Naive thymus-derived CD4-positive, alpha-beta T cell (primary cell): Measurements from ENCODE around the gene ATP8A2. TPM values are rescaled to one million over a fixed set of nuclear protein-coding genes. Genes with fewer than 3 reads are reported as not detected.

Source experiments
- ATAC-seq: fragments of 150-1000 bp; cut with Tn5 transposase; 2 replicates; pipeline ENCODE4 v1.10.0; 2021; ENCODE audit warnings: mild to moderate bottlenecking, moderate library complexity
- CTCF ChIA-PET: fragments of 350-600 bp; sonication (Branson Sonifier 250); formaldehyde crosslinking; loops from one replicate; lab custom pipeline; 2021; ENCODE audit warnings: antibody characterized with exemption; lab: Charles Lee
- POLR2A ChIA-PET: fragments of 350-600 bp; sonication (Branson Sonifier 250); formaldehyde crosslinking; loops from one replicate; lab custom pipeline; 2021; ENCODE audit warnings: antibody characterized with exemption, inconsistent platforms; lab: Charles Lee
- DNase-seq, 9 donors: peaks; one replicate each; pipeline versions ENCODE4 v3.0.0 to v3.0.0-alpha.2; 2020 to 2022; ENCODE audit warnings: mixed read lengths in 1 of 9
- H3K27ac ChIP-seq: one replicate; pipeline ENCODE4 v1.7.0; 2013; ENCODE audit warnings: mild to moderate bottlenecking, low read depth, low read length, moderate library complexity
- H3K27me3 ChIP-seq, 2 donors: one replicate each; pipeline ENCODE4 v1.7.0; 2013; ENCODE audit warnings: low read length in 2 of 2, mild to moderate bottlenecking in 2 of 2, moderate library complexity in 2 of 2; ENCODE audit not compliant: control insufficient read depth in 2 of 2, insufficient read depth in 2 of 2
- H3K36me3 ChIP-seq, 3 experiments: 1 replicate in 2 of 3; 2 replicates in 1 of 3; pipeline ENCODE4 v1.7.0; 2013; ENCODE audit warnings: low read length in 3 of 3, mild to moderate bottlenecking in 3 of 3, moderate library complexity in 1 of 3; ENCODE audit not compliant: insufficient read depth in 3 of 3, control insufficient read depth in 2 of 3
- H3K4me1 ChIP-seq, 2 donors: one replicate each; pipeline ENCODE4 v1.7.0; 2013; ENCODE audit warnings: low read length in 2 of 2, mild to moderate bottlenecking in 2 of 2, moderate library complexity in 1 of 2; ENCODE audit not compliant: control insufficient read depth in 2 of 2, insufficient read depth in 2 of 2
- H3K4me3 ChIP-seq: 2 replicates; pipeline ENCODE4 v1.7.0; 2013; ENCODE audit warnings: mild to moderate bottlenecking, low read length
- H3K9me3 ChIP-seq, 3 experiments: 1 replicate in 2 of 3; 2 replicates in 1 of 3; pipeline ENCODE4 v1.7.0; 2013; ENCODE audit warnings: low read length in 3 of 3; ENCODE audit not compliant: control insufficient read depth in 2 of 3
- H3K27ac Mint-ChIP-seq, 9 donors: one replicate each; pipeline ENCODE4 v1.8.0; 2020 to 2022; ENCODE audit warnings: mixed read lengths in 9 of 9, mild to moderate bottlenecking in 8 of 9, moderate library complexity in 5 of 9, inconsistent platforms in 2 of 9
- H3K27me3 Mint-ChIP-seq, 5 donors: one replicate each; pipeline ENCODE4 v1.8.0; 2021 to 2022; ENCODE audit warnings: mixed read lengths in 5 of 5, mild to moderate bottlenecking in 1 of 5
- H3K36me3 Mint-ChIP-seq, 5 donors: one replicate each; pipeline ENCODE4 v1.8.0; 2020 to 2022; ENCODE audit warnings: mixed read lengths in 5 of 5, mild to moderate bottlenecking in 3 of 5, inconsistent platforms in 1 of 5
- H3K4me1 Mint-ChIP-seq, 7 donors: one replicate each; pipeline ENCODE4 v1.8.0; 2020 to 2022; ENCODE audit warnings: mixed read lengths in 7 of 7, mild to moderate bottlenecking in 3 of 7, inconsistent platforms in 1 of 7
- H3K4me3 Mint-ChIP-seq, 10 donors: one replicate each; pipeline ENCODE4 v1.8.0; 2020 to 2022; ENCODE audit warnings: mild to moderate bottlenecking in 10 of 10, mixed read lengths in 10 of 10, moderate library complexity in 6 of 10, inconsistent platforms in 2 of 10
- H3K9me3 Mint-ChIP-seq, 11 donors: one replicate each; pipeline ENCODE4 v1.8.0; 2020 to 2022; ENCODE audit warnings: mixed read lengths in 11 of 11, mild to moderate bottlenecking in 4 of 11, inconsistent platforms in 1 of 11, moderate library complexity in 1 of 11
- intact Hi-C, 2 donors: fragments of 100-400 bp; cut with micrococcal nuclease; formaldehyde crosslinking; loops; one replicate each; pipeline ENCODE4 v1.15.1; 2023
- polyA plus RNA-seq, 2 donors: library from polyadenylated mRNA; unstranded; fragments of 300-500 nt; fragmentation: Illumina TruSeq; gene quantifications; one replicate each; pipeline ENCODE4 v1.2.3, GENCODE V29; 2021
- total RNA-seq, 6 experiments: library from RNA in 5 of 6; stranded (reverse) in 5 of 6; gene quantifications; 1 replicate in 5 of 6; 2 replicates in 1 of 6; pipeline ENCODE4 v1.2.3 and lab custom pipeline; 2021 to 2026

ATP8A2 gene
- total and polyA plus RNA-seq, 7 experiments from 2014 or later = 0.56 to 2.4 (median 1.2) TPM

DNA sequence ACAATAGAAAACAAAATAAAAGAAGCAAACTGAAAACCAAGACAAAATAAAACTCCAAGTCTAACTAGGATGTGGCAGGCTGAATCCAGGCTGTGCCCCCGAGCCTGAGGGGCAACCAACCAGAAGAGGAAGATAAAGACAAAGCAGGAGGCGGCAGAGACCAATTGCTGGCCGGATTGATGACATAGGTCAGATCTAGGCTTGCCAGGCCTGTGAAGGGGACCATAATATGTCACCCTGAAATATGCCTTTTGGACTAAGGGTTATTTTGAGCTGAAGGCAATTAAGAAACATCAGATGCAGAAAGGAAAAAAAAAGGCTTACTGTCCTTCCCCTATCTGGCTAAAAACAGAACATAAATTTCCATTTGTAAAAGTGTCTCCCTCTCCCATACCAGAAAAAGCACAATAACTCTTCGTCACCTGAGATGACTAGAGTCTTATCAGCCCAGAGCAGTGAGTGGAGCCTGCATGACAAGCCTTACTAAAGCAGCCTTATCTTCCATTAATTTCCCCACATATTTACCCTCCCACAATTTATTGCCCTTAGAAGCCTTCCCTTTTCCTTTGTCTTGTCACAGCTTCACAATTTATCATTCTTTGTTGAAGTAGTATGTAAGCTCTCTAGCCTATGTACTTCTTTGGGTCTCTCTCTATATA, 22.8 kb downstream of the ATP8A2 start:
- no peaks in the 10 kb centered on the region for H3K4me1 Mint-ChIP-seq
- no peak for DNase-seq
- Histone ChIP-seq H3K36me3 (no peaks in the 10 kb centered on the region), H3K4me1 (no peaks in the 10 kb centered on the region), H3K27ac (no peak overlapping the region), H3K4me3 (no peak overlapping the region), H3K9me3 (no peaks in the 10 kb centered on the region), H3K27me3 (no peaks in the 10 kb centered on the region)
- ChIA-PET POLR2A (no interaction called here), CTCF (interaction anchor here (1.5 kb wide), 1 partner anchor 21 kb away, joined by 3 read pairs; no protein-coding TSS in a partner anchor)
- peaks cover 8 to 35% (median 25%) of the 10 kb centered on the region in 5 donors for H3K27me3 Mint-ChIP-seq
- H3K4me3 Mint-ChIP-seq = no peak overlapping the region
- peaks cover 0 to 16% (median 0%) of the 10 kb centered on the region in 11 donors for H3K9me3 Mint-ChIP-seq
- intact Hi-C loops = no loop called here
- H3K36me3 Mint-ChIP-seq = no peaks in the 10 kb centered on the region
- ATAC-seq = no peak
- H3K27ac Mint-ChIP-seq = no peak overlapping the region

DNA sequence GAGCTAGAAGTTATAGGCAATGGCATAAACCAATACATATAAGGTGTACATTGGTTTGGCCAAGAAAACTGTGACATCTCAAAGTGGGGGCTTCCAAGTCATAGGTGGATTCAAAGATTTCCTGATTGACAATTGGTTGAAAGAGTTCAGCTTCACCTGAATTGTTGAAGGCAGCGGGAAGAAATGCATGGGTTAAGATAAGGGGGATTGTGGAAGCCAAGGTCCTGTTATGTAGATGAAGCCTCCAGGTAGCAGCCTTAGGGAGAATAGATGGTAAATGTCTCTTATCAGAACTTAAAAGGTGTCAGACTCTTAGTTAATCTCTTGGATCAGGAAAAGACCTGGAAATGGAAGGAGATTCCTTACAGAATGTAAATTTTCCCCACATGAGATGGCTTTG, 26.0 kb downstream of the ATP8A2 start:
- ATAC-seq (no peak), DNase-seq (no peak)
- Histone ChIP-seq H3K4me1 (no peaks in the 10 kb centered on the region), H3K36me3 (no peaks in the 10 kb centered on the region), H3K27ac (no peak overlapping the region), H3K4me3 (no peak overlapping the region), H3K9me3 (no peaks in the 10 kb centered on the region), H3K27me3 (no peaks in the 10 kb centered on the region)
- Mint-ChIP-seq H3K4me3 (no peak overlapping the region), H3K27me3 (peaks cover 11 to 33% (median 24%) of the 10 kb centered on the region in 5 donors), H3K36me3 (no peaks in the 10 kb centered on the region), H3K4me1 (no peaks in the 10 kb centered on the region), H3K27ac (no peak overlapping the region), H3K9me3 (peaks cover 0 to 16% (median 0%) of the 10 kb centered on the region in 11 donors)
- ChIA-PET CTCF (interaction anchor here (1.0 kb wide), 1 partner anchor 23 kb away, joined by 4 read pairs; no protein-coding TSS in a partner anchor), POLR2A (no interaction called here)
- intact Hi-C loops = no loop called here

DNA sequence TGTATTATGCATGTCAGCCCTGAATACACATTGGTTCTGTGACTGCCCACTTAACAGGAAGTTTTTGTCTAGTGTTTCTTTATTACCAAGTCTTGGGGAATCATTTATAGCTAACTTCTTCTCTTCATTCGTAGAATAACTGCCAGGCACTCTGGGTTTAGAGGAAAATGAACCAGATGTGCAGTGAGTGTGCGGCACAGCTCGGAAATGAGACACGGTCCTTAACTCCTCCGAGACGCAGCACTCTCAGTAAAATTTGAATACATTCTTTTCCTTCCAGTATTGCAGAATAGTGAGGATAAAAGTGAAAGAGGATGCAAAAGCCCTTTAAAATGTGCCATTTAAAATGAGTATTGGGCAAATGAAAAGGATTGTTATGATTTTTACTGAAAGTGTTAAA, 29.2 kb downstream of the ATP8A2 start:
- Mint-ChIP-seq H3K27me3 (peaks cover 15 to 36% (median 33%) of the 10 kb centered on the region in 5 donors), H3K27ac (no peak overlapping the region), H3K9me3 (peaks cover 0 to 2% (median 0%) of the 10 kb centered on the region in 11 donors), H3K4me3 (no peak overlapping the region), H3K4me1 (no peaks in the 10 kb centered on the region), H3K36me3 (no peaks in the 10 kb centered on the region)
- no peak overlapping the region for H3K27ac ChIP-seq
- no peaks in the 10 kb centered on the region for H3K27me3 ChIP-seq
- DNase-seq = no peak
- CTCF ChIA-PET = interaction anchor here (0.6 kb wide), 1 partner anchor 407 kb away, joined by 3 read pairs; no protein-coding TSS in a partner anchor
- H3K4me3 ChIP-seq = no peak overlapping the region
- H3K9me3 ChIP-seq = no peaks in the 10 kb centered on the region
- no peak for ATAC-seq
- no peaks in the 10 kb centered on the region for H3K36me3 ChIP-seq
- intact Hi-C loops = no loop called here
- POLR2A ChIA-PET = no interaction called here
- no peaks in the 10 kb centered on the region for H3K4me1 ChIP-seq

DNA sequence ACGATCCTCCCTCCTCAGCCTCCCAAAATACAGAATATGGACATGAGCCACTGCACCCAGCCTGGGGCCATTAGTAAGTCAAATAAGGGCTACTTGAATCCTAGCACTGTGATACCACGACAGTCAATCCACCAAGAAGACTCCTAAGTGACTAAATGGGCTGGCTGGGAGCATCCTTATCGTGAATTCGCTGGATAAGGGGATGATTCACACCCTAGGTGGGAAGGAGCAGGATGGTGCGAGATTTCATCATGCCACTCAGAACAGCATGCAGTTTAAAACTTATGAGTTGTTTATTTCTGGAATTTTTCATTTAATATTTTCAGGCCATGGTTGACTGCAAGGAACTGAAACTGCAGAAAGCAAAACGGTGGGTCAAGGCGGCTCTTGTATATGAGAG, 30.2 kb downstream of the ATP8A2 start:
- H3K27me3 Mint-ChIP-seq = peaks cover 15 to 37% (median 25%) of the 10 kb centered on the region in 5 donors

DNA sequence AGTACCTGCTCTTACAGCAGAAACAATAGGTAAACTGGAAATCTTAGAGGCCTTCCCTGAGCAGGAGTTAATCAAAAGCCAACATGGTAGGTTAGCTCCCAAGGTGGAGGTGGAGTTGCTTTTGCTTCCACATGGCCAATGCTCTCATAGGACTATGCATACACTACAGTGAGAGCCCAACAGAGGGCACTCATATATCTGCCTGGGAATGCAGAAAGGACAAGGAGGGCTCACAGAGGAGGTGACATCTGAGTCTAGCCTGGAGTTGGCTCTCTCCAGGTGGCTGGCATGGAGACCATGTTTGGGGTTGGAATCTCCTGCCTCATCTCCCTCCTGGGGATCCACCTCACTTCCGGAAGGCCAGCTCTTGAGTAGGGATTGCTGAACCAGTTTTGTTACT, 34.6 kb downstream of the ATP8A2 start:
- ChIA-PET CTCF (interaction anchor here (0.7 kb wide), 1 partner anchor 32 kb away, joined by 3 read pairs; no protein-coding TSS in a partner anchor), POLR2A (no interaction called here)
- H3K27ac Mint-ChIP-seq = no peak overlapping the region

More for the DNA sequence above, 30.2 kb downstream of the ATP8A2 start:
- no peaks in the 10 kb centered on the region for H3K27me3 ChIP-seq
- no peak overlapping the region for H3K27ac Mint-ChIP-seq
- intact Hi-C loops = no loop called here
- H3K4me3 ChIP-seq = no peak overlapping the region
- no peaks in the 10 kb centered on the region for H3K36me3 Mint-ChIP-seq
- DNase-seq (no peak), ATAC-seq (no peak)
- ChIA-PET CTCF (no interaction called here), POLR2A (no interaction called here)
- H3K27ac ChIP-seq = no peak overlapping the region
- H3K4me3 Mint-ChIP-seq = no peak overlapping the region
- peaks cover 0 to 2% (median 0%) of the 10 kb centered on the region in 11 donors for H3K9me3 Mint-ChIP-seq
- no peaks in the 10 kb centered on the region for H3K36me3 ChIP-seq
- no peaks in the 10 kb centered on the region for H3K4me1 Mint-ChIP-seq
- no peaks in the 10 kb centered on the region for H3K4me1 ChIP-seq
- H3K9me3 ChIP-seq = no peaks in the 10 kb centered on the region

DNA sequence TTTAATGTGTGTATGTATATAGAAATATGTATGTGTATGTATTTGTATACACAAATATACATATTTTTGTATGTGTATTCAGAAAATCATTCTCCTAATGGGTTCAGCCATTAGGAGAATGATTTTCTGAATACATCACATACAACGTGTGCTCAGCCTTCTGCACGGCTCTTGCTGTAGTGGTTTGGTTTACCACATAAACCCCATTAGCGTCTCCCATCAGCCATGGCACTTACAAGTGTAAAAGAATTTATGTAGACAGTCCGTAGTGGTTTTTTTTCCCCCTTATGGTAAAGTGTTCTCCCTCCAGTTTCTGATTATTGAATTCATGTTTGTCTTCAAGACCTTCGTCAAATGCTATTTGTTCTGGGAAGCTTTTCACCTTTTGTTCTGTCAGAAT, 38.2 kb downstream of the ATP8A2 start:
- ChIA-PET CTCF (no interaction called here), POLR2A (no interaction called here)
- Histone ChIP-seq H3K4me3 (no peak overlapping the region), H3K36me3 (no peaks in the 10 kb centered on the region), H3K9me3 (no peaks in the 10 kb centered on the region), H3K4me1 (no peaks in the 10 kb centered on the region), H3K27me3 (no peaks in the 10 kb centered on the region), H3K27ac (no peak overlapping the region)
- Mint-ChIP-seq H3K27ac (no peak overlapping the region), H3K4me3 (no peak overlapping the region), H3K36me3 (no peaks in the 10 kb centered on the region), H3K9me3 (no peaks in the 10 kb centered on the region), H3K27me3 (peaks cover under 1 to 14% (median 10%) of the 10 kb centered on the region in 5 donors), H3K4me1 (no peaks in the 10 kb centered on the region)
- intact Hi-C loops = no loop called here
- ATAC-seq = no peak
- no peak for DNase-seq

More for the DNA sequence above, 34.6 kb downstream of the ATP8A2 start:
- H3K36me3 ChIP-seq = no peaks in the 10 kb centered on the region
- H3K4me1 ChIP-seq = no peaks in the 10 kb centered on the region
- H3K9me3 Mint-ChIP-seq = peaks cover 0 to 2% (median 0%) of the 10 kb centered on the region in 11 donors
- intact Hi-C loops = no loop called here
- ATAC-seq (no peak), DNase-seq (no peak)
- no peak overlapping the region for H3K27ac ChIP-seq
- H3K27me3 Mint-ChIP-seq = peaks cover 9 to 27% (median 20%) of the 10 kb centered on the region in 5 donors
- H3K4me3 ChIP-seq = no peak overlapping the region
- H3K9me3 ChIP-seq = no peaks in the 10 kb centered on the region
- H3K4me3 Mint-ChIP-seq = no peak overlapping the region
- no peaks in the 10 kb centered on the region for H3K36me3 Mint-ChIP-seq
- no peaks in the 10 kb centered on the region for H3K4me1 Mint-ChIP-seq
- no peaks in the 10 kb centered on the region for H3K27me3 ChIP-seq

DNA sequence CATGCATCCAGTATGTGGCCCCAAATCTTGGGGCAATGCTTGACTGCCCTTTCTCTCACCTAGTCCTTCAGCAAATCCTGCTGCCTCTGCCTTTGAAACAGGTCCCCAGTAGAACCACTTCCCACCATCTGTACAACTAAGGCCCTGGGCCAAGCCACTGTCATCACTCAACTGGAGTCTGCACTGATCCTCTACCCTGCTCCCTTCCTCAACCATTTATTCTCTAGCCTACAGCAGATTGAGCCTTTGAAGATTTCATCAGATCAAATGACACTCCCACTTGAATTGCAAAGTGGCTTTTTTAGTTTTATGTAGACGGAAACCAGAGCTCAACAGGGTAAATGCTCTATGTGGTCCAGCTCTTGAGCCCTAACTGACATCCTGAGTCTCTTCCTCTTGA, 43.5 kb downstream of the ATP8A2 start:
- no peaks in the 10 kb centered on the region for H3K27me3 ChIP-seq
- ATAC-seq (no peak), DNase-seq (no peak)
- Mint-ChIP-seq H3K36me3 (no peaks in the 10 kb centered on the region), H3K27me3 (peaks cover 29 to 37% (median 29%) of the 10 kb centered on the region in 5 donors), H3K27ac (no peak overlapping the region), H3K4me3 (no peak overlapping the region), H3K9me3 (peaks cover 0 to 3% (median 0%) of the 10 kb centered on the region in 11 donors), H3K4me1 (no peaks in the 10 kb centered on the region)
- no peaks in the 10 kb centered on the region for H3K9me3 ChIP-seq
- CTCF ChIA-PET = no interaction called here
- H3K27ac ChIP-seq = no peak overlapping the region
- no peak overlapping the region for H3K4me3 ChIP-seq
- H3K36me3 ChIP-seq = no peaks in the 10 kb centered on the region
- intact Hi-C loops = no loop called here
- POLR2A ChIA-PET = no interaction called here
- no peaks in the 10 kb centered on the region for H3K4me1 ChIP-seq
